Dorsolateral prefrontal cortex (tissue), 118 donors: ENCODE data around the gene B3GAT1. TPM values are rescaled to one million over a fixed set of nuclear protein-coding genes. Genes with fewer than 3 reads are reported as not detected.

ENCODE experiments used
- total RNA-seq, 120 experiments: library from RNA; stranded (reverse); gene quantifications; one replicate each; pipeline versions ENCODE4 v1.2.3 to v1.2.4, GENCODE V29; 2022

The B3GAT1 gene
- total RNA-seq, 120 experiments from 2014 or later: 204 to 380 (median 266) TPM

Other genes with a start within 250 kb of the B3GAT1 start
- gene NCAPD3, start 188.3 kb downstream of the B3GAT1 start, total RNA-seq: 10 to 100 TPM; 13.4 to 32.0 (median 21.2) TPM
- gene VPS26B, start 187.6 kb downstream of the B3GAT1 start, total RNA-seq: 100 to 1,000 TPM in 20 of 120 experiments, 10 to 100 TPM in 100; 65.2 to 113 (median 90.6) TPM
- 100 to 1,000 TPM in 3 of 120 experiments, 10 to 100 TPM in 117; 37.8 to 102 (median 75.3) TPM for gene THYN1, start 158.9 kb downstream of the B3GAT1 start, total RNA-seq
- 10 to 100 TPM; 30.4 to 56.7 (median 43.4) TPM for gene ACAD8, start 158.7 kb downstream of the B3GAT1 start, total RNA-seq
- 10 to 100 TPM in 99 of 120 experiments, 1 to 10 TPM in 21; 5.3 to 26.4 (median 14.1) TPM for gene GLB1L3, start 135.9 kb downstream of the B3GAT1 start, total RNA-seq
- gene GLB1L2, start 80.3 kb downstream of the B3GAT1 start, total RNA-seq: 1 to 10 TPM in 119 of 120 experiments, under 1 TPM in 1; 0.81 to 5.9 (median 3.3) TPM